Lower leg skin (tissue), 4 donors: ENCODE data around the gene DPM3. TPM values are rescaled to one million over a fixed set of nuclear protein-coding genes. Genes with fewer than 3 reads are reported as not detected.

Experiments
- DNase-seq, 2 donors: peaks; one replicate each; pipeline ENCODE4 v3.0.0-alpha.2; 2019; ENCODE audit warnings: low spot score in 2 of 2
- H3K4me3 ChIP-seq: fragments of 200-600 bp; sonication (generic); 2 replicates; pipeline ENCODE4 v1.5.1; 2017; ENCODE audit warnings: mild to moderate bottlenecking, low read depth; ENCODE audit not compliant: poor library complexity, severe bottlenecking
- POLR2A ChIP-seq, 2 donors: fragments of 450-650 bp; IDR thresholded peaks; one replicate each; pipeline ENCODE4 v1.6.1; 2016 to 2017; ENCODE audit warnings: antibody characterized with exemption in 2 of 2, mild to moderate bottlenecking in 1 of 2, moderate library complexity in 1 of 2
- WGBS, 2 donors: methylation state at CpG; one replicate each; pipeline ENCODE4 v1.1.5; 2018; 5-methylcytosine and 5-hydroxymethylcytosine counted together
- intact Hi-C: fragments of 100-400 bp; cut with DNase I; formaldehyde crosslinking; loops from one replicate; pipeline ENCODE4 v1.15.0; 2023; ENCODE audit warnings: low total_unique reads
- total RNA-seq, 4 donors: library from RNA; depleted of rRNA; stranded (reverse); fragments of >200 nt; gene quantifications; one replicate each; pipeline ENCODE4 v1.1.0, GENCODE V29; 2016
- TF ChIP-seq, protein P1 (sequence below), 3 donors: fragments of 450-650 bp; IDR thresholded peaks; one replicate each; pipeline ENCODE4 v1.5.1; 2016; ENCODE audit warnings: antibody characterized with exemption in 3 of 3, mild to moderate bottlenecking in 3 of 3, moderate library complexity in 2 of 3

The DPM3 gene
- total RNA-seq, 4 donors from 2014 or later, result 19.2 to 74.7 (median 36.9) TPM

DNA sequence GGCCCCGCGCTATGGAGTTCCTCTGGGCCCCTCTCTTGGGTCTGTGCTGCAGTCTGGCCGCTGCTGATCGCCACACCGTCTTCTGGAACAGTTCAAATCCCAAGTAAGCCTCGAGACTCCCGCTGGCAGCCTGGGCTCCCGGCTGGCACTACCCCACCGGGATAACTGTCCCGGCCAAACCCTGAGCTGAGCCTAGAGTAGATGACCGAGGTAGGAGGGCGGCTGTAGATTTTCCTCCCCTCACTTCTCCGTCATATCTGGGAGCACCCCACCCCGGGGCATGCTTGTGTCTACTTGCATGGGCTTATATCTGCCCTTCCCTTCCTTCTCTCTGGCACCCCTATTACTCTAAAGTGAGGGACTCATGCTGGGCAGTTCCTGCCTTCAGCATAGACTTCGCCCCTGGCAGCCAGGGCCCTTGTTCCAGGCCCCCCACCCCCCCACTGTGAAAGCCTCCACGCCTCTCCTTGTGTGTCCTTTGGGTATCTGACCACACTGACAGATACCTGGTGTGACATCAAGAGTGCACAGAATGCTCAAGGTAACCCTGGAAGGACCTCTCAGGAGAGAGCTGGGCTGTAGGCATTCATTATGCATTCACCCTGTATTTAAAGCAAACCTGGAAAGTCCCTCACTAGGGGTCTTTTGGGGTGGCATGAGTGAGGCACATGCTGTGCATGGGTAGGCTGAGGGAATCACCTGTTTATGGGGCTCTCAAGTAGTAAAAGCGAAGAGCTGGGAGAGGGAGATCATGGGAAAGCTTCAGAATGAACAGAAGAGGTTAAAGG, 12.2 kb downstream of the DPM3 start:
- no peak for TF ChIP-seq POLR2A (IDR thresholded peaks at IDR 0.05)
- TF ChIP-seq, protein P1, sequence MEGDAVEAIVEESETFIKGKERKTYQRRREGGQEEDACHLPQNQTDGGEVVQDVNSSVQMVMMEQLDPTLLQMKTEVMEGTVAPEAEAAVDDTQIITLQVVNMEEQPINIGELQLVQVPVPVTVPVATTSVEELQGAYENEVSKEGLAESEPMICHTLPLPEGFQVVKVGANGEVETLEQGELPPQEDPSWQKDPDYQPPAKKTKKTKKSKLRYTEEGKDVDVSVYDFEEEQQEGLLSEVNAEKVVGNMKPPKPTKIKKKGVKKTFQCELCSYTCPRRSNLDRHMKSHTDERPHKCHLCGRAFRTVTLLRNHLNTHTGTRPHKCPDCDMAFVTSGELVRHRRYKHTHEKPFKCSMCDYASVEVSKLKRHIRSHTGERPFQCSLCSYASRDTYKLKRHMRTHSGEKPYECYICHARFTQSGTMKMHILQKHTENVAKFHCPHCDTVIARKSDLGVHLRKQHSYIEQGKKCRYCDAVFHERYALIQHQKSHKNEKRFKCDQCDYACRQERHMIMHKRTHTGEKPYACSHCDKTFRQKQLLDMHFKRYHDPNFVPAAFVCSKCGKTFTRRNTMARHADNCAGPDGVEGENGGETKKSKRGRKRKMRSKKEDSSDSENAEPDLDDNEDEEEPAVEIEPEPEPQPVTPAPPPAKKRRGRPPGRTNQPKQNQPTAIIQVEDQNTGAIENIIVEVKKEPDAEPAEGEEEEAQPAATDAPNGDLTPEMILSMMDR (IDR thresholded peaks at IDR 0.05), result no peak
- DNase-seq, result no peak
- WGBS, 2 donors, result 2 to 6% methylated on average over 12 to 14 of the region's 17 CpGs
- H3K4me3 ChIP-seq, result peak overlapping the region; percentile 84
- intact Hi-C loops, result no loop called here

GRCh38 chr1:155127105-155127966, 13.0 kb downstream of the DPM3 start, which contains the start of gene EFNA1:
TSS of gene EFNA1 (plus strand) at chr1:155127876. CDS start at chr1:155127978, 102 bp downstream.
- H3K4me3 ChIP-seq, result peak within 1 kb of the TSS; percentile 84
- WGBS, 2 donors, result 0% methylated on average over 42 to 44 of the region's 76 CpGs
- intact Hi-C loops, result no loop called here
- TF ChIP-seq, protein P1 (IDR thresholded peaks at IDR 0.05), result peak in 1 of 3 donors; percentile 9
- peak in 1 of 2 donors; percentile 29 for TF ChIP-seq POLR2A (IDR thresholded peaks at IDR 0.05)
- peak; percentile 61 to 93 for DNase-seq

DNA sequence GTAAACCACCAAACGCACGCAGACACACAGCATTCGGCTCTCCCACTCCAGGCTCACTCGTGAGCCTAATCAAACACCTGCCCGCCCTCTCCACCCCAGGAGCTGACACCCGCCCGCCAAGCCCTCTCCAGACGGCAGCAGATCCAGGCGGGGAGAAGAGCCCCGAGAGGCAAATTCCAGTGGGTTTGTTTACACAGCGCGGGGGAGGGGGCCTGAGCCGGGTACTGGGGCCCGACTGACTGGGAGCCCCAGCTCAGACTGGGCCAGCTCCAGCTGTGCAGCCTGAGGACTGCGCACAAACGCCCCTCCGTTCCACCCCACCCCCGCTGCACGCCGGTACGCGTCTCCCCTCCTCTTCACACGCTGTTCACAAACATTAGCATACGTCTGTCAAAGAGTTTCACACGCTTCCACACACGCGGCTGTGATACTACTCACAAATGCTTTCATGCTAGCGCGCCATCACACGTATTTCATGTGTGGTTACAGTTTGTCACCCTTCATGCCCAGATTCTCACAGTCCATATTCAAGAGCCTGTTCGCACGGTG, 13.7 kb downstream of the DPM3 start:
- intact Hi-C loops, result no loop called here

DNA sequence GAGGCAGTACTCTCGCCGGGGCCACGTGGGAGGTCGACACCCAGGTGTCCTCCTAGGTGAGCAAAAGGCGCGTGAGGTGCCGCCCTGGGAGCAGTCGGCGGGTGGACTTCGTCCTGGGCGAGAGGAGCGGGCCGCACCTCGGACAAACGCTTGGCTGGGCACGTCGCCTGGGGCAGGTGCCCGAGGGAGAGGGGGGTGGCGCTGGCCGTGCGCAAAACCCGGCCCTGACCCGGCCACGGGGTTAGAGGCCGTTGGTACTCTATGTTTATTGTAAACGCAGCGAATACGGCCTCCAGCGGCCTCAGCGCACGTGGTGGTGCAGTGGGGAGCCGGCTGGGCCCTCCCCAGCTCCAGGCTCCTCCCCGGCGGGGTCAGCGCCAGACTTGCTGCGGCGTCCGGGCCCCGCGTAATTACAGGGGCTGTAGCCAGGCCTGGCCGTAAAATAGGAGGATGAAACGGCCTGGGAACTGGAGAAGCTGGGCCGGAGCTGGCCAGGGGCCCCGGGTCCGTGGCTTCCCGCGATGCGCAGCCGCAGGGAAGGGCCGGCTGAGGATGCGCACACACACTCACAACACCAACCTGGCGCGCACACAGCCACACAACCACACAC, 14.3 kb downstream of the DPM3 start:
- WGBS, 2 donors, result 9 to 10% methylated on average over 26 to 49 of the region's 53 CpGs
- DNase-seq, result peak in 1 of 2 donors; percentile 92
- H3K4me3 ChIP-seq, result no peak overlapping the region
- TF ChIP-seq, protein P1 (IDR thresholded peaks at IDR 0.05), result no peak
- no peak for TF ChIP-seq POLR2A (IDR thresholded peaks at IDR 0.05)
- intact Hi-C loops, result no loop called here

More for the DNA sequence above, 13.7 kb downstream of the DPM3 start:
- peak in 1 of 2 donors; percentile 91 for DNase-seq
- TF ChIP-seq, protein P1 (IDR thresholded peaks at IDR 0.05), result no peak
- TF ChIP-seq POLR2A (IDR thresholded peaks at IDR 0.05), result no peak
- 4 to 9% methylated on average over 26 to 30 of the region's 32 CpGs for WGBS, 2 donors
- H3K4me3 ChIP-seq, result peak overlapping the region; percentile 84

DNA sequence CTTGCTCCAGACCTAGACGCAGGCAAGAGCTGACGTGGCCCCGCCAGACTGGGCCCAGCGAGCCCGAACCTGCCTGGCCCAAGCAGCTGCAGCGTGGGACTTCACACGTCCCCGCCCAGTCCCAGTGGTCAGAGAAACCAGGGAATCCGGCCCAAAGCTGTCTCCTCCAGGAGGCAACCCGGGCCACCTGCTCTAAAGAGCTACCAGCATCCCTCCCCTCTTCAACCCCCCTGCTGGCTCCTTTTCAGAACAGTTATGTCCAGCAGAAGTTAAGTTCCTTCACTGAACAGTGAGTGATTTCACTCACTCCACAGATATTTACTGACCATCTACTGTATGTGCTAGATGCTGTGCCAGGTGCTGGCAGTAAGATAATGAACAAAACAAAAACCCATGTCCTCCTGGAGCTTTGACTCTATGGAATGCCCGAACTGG, 14.8 kb downstream of the DPM3 start:
- no peak overlapping the region for H3K4me3 ChIP-seq
- no peak for TF ChIP-seq POLR2A (IDR thresholded peaks at IDR 0.05)
- TF ChIP-seq, protein P1 (IDR thresholded peaks at IDR 0.05), result no peak
- DNase-seq, result no peak
- intact Hi-C loops, result no loop called here
- WGBS, 2 donors, result 43 to 63% methylated on average over 4 to 7 of the region's 11 CpGs
